ENCODE results near the gene KCTD3. TPM values are rescaled to one million over a fixed set of nuclear protein-coding genes. Genes with fewer than 3 reads are reported as not detected.

The KCTD3 gene
- polyA plus RNA-seq, 3 donors = 5.9 to 8.7 (median 6.7) TPM

- Histone ChIP-seq H3K27me3 (ENCODE audit: control insufficient read depth in 2 of 2, insufficient read depth in 2 of 2, low read length in 2 of 2) (no peaks in the 10 kb centered on the region), H3K4me1 (ENCODE audit: control insufficient read depth in 1 of 2, insufficient read depth in 2 of 2, low read length in 2 of 2) (no peaks in the 10 kb centered on the region), H2AFZ (ENCODE audit: insufficient read depth, low read depth, low read length, poor library complexity, severe bottlenecking) (no peak overlapping the region), H3K9me3 (replicated peaks in 1 of 2; ENCODE audit: control insufficient read depth in 1 of 2, insufficient read depth in 1 of 2, low read length in 2 of 2) (no peaks in the 10 kb centered on the region), H3K9ac (ENCODE audit: insufficient read depth, low read length, poor library complexity, severe bottlenecking) (no peak overlapping the region), H4K20me1 (ENCODE audit: insufficient read depth, low read length) (no peaks in the 10 kb centered on the region), H3K36me3 (replicated peaks in 1 of 2; ENCODE audit: control insufficient read depth in 1 of 2, insufficient read depth in 2 of 2, low read length in 2 of 2) (no peaks in the 10 kb centered on the region), H3K79me2 (ENCODE audit: insufficient read depth, low read length) (no peaks in the 10 kb centered on the region), H3K4me3 (replicated peaks in 1 of 3; ENCODE audit: low read depth in 2 of 3, low read length in 3 of 3) (no peak overlapping the region), H3K4me2 (replicated peaks; ENCODE audit: extremely low read depth, low read length, poor library complexity, severe bottlenecking) (no peak overlapping the region), H3K27ac (ENCODE audit: low read depth in 1 of 2, low read length in 2 of 2) (no peak overlapping the region)
- Mint-ChIP-seq H3K36me3 (no peaks in the 10 kb centered on the region), H3K4me1 (no peaks in the 10 kb centered on the region), H3K9me3 (peaks cover 0 to 4% (median 0%) of the 10 kb centered on the region in 7 donors), H3K27ac (no peak overlapping the region), H3K27me3 (ENCODE audit: low read depth in 3 of 3) (peaks cover 3 to 8% (median 4%) of the 10 kb centered on the region in 3 donors), H3K4me3 (no peak overlapping the region)
- 71% methylated on average over 4 of the region's 9 CpGs for WGBS (ENCODE audit: insufficient coverage)
- DNase-seq = no peak
- TF ChIP-seq, protein P1, sequence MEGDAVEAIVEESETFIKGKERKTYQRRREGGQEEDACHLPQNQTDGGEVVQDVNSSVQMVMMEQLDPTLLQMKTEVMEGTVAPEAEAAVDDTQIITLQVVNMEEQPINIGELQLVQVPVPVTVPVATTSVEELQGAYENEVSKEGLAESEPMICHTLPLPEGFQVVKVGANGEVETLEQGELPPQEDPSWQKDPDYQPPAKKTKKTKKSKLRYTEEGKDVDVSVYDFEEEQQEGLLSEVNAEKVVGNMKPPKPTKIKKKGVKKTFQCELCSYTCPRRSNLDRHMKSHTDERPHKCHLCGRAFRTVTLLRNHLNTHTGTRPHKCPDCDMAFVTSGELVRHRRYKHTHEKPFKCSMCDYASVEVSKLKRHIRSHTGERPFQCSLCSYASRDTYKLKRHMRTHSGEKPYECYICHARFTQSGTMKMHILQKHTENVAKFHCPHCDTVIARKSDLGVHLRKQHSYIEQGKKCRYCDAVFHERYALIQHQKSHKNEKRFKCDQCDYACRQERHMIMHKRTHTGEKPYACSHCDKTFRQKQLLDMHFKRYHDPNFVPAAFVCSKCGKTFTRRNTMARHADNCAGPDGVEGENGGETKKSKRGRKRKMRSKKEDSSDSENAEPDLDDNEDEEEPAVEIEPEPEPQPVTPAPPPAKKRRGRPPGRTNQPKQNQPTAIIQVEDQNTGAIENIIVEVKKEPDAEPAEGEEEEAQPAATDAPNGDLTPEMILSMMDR (IDR thresholded peaks at IDR 0.05) = no peak
- intact Hi-C loops (cut with micrococcal nuclease) = no loop called here
These were observed 83.5 kb downstream of the KCTD3 start for GRCh38 chr1:215650446-215651149.

DNA sequence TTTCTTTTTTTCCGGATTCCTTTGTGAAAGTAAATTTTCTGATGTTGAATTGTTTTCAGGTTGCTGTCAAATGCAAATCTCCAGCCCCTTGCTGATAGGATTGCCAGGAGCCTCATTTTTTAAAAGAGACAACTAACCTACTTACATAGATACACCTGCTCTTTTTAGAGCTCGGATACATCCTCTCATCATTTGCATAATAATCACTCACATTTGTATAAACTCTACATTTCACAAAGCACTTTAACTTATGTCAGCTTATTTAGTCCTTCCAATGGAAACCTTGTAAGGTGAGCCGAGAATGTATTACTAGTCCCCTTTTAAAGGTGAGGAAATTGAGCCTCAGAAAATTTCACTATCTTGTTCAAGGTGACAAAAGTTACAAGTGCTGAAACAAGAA, 84.8 kb downstream of the KCTD3 start:
- Histone ChIP-seq H3K27me3 (ENCODE audit: control insufficient read depth in 2 of 2, insufficient read depth in 2 of 2, low read length in 2 of 2) (no peaks in the 10 kb centered on the region), H3K4me1 (ENCODE audit: control insufficient read depth in 1 of 2, insufficient read depth in 2 of 2, low read length in 2 of 2) (no peaks in the 10 kb centered on the region), H4K20me1 (ENCODE audit: insufficient read depth, low read length) (no peaks in the 10 kb centered on the region), H3K79me2 (ENCODE audit: insufficient read depth, low read length) (no peaks in the 10 kb centered on the region), H3K9ac (ENCODE audit: insufficient read depth, low read length, poor library complexity, severe bottlenecking) (no peak overlapping the region), H3K9me3 (replicated peaks in 1 of 2; ENCODE audit: control insufficient read depth in 1 of 2, insufficient read depth in 1 of 2, low read length in 2 of 2) (no peaks in the 10 kb centered on the region), H3K36me3 (replicated peaks in 1 of 2; ENCODE audit: control insufficient read depth in 1 of 2, insufficient read depth in 2 of 2, low read length in 2 of 2) (no peaks in the 10 kb centered on the region), H2AFZ (ENCODE audit: insufficient read depth, low read depth, low read length, poor library complexity, severe bottlenecking) (no peak overlapping the region), H3K4me2 (replicated peaks; ENCODE audit: extremely low read depth, low read length, poor library complexity, severe bottlenecking) (no peak overlapping the region), H3K4me3 (replicated peaks in 1 of 3; ENCODE audit: low read depth in 2 of 3, low read length in 3 of 3) (no peak overlapping the region), H3K27ac (ENCODE audit: low read depth in 1 of 2, low read length in 2 of 2) (no peak overlapping the region)
- H3K36me3 Mint-ChIP-seq = no peaks in the 10 kb centered on the region
- no peak overlapping the region for H3K4me3 Mint-ChIP-seq
- H3K27me3 Mint-ChIP-seq (ENCODE audit: low read depth in 3 of 3) = peaks cover 3 to 8% (median 4%) of the 10 kb centered on the region in 3 donors
- H3K9me3 Mint-ChIP-seq = peaks cover 0 to 4% (median 0%) of the 10 kb centered on the region in 7 donors
- H3K4me1 Mint-ChIP-seq = no peaks in the 10 kb centered on the region
- intact Hi-C loops (cut with micrococcal nuclease) = no loop called here
- H3K27ac Mint-ChIP-seq = no peak overlapping the region
- TF ChIP-seq, protein P1 (IDR thresholded peaks at IDR 0.05) = no peak
- WGBS (ENCODE audit: insufficient coverage) = 38% methylated on average over 1 of the region's 3 CpGs
- no peak for DNase-seq

Measured in CD14-positive monocyte (primary cell).